Heart left ventricle (tissue), 13 donors: ENCODE data around the gene DRD1.

Source experiments
- POLR2A ChIP-seq, 2 donors: fragments of 450-650 bp; IDR thresholded peaks; one replicate each; pipeline ENCODE4 v1.6.1; 2017; ENCODE audit warnings: antibody characterized with exemption in 2 of 2, mild to moderate bottlenecking in 2 of 2, moderate library complexity in 2 of 2
- TF ChIP-seq, protein P1 (sequence below), 12 donors: fragments of 200-600 bp; sonication (generic) in 4 of 12; IDR thresholded peaks; one replicate each; pipeline versions ENCODE4 v1.5.0 to v1.8.0; 2018 to 2022; ENCODE audit warnings: antibody characterized with exemption in 12 of 12, mild to moderate bottlenecking in 5 of 12
- donor health status: ischemic (EF 13 %, LVEDD 7.1; RV severe dilation, severe dysfunction).
- donor health status: DM: no; HTN: yes; CAD: no.
- donor health status: DM: no; HTN: no; CAD: no.
- donor health status: ischemic (EF 25% LVEDD 6.9; RV normal size, moderate dysfunction).
- donor health status: ischemic (EF 25% LVEDD 5.7; RV mildly dilated, moderate dysfunction).
- donor health status: ischemic (EF 35%, LVEDD 5.7; RV mildly dilated, moderate dysfunction).
- donor health status: nonischemic (EF 11% LVEDD 7.7; RV severe dilation, severe dysfunction).
- donor health status: DM: yes; HTN: yes; CAD: no.
- donor health status: PGD.
- donor health status: ischemic (EF 29% LVEDD 5.4; RV normal size, mild dysfunction).
- donor health status: nonischemic (EF 23%, LVEDD 6.1; RV moderate dilation, normal function).

DNA sequence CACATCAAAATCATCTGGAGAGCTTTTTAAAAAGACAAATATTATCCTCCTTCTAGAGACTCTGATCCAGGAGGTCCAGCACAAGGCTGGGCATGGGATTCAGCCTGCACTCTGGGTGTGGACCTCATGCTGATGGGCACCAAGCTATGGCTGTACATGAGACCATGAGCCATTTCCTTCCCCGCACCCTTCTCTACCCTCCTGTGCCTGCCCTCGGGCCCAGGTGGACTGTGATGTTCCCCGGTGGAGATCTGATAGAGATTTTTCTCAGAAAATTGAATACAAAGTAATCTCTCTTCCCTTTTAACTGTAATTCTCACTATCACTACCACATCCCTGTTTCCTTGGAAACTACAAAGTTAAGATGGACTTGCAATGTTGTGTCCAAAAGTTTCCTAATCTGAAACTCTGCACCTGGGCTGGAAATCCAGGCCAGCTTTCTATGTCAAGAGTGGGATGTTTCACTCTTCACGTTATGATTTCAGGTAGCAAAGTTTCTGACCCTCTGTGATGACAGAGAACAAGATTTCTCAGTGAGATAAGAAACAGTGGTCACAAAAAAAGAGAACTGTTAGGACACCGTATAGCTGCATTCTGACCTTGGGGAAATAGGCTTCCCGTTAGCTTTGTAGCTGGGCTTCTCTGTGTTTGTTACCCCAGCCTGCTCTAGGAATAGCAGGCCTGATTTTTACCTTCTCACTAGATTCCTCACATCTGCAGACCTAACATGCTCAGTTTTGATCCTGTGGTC lies 45.9 kb upstream of the DRD1 start:
- TF ChIP-seq, protein P1, sequence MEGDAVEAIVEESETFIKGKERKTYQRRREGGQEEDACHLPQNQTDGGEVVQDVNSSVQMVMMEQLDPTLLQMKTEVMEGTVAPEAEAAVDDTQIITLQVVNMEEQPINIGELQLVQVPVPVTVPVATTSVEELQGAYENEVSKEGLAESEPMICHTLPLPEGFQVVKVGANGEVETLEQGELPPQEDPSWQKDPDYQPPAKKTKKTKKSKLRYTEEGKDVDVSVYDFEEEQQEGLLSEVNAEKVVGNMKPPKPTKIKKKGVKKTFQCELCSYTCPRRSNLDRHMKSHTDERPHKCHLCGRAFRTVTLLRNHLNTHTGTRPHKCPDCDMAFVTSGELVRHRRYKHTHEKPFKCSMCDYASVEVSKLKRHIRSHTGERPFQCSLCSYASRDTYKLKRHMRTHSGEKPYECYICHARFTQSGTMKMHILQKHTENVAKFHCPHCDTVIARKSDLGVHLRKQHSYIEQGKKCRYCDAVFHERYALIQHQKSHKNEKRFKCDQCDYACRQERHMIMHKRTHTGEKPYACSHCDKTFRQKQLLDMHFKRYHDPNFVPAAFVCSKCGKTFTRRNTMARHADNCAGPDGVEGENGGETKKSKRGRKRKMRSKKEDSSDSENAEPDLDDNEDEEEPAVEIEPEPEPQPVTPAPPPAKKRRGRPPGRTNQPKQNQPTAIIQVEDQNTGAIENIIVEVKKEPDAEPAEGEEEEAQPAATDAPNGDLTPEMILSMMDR (IDR thresholded peaks at IDR 0.05): no peak
- no peak for TF ChIP-seq POLR2A (IDR thresholded peaks at IDR 0.05)
